Fibroblast of pulmonary artery (primary cell): ENCODE measurements around the gene DNAAF5.

ENCODE experiments used
- DNase-seq: peaks from one replicate; pipeline ENCODE4 v3.0.0-alpha.2; 2010; ENCODE audit warnings: low read depth
- H3K4me3 ChIP-seq: replicated peaks from 2 replicates; pipeline ENCODE4 v1.5.1; 2011; ENCODE audit warnings: low read depth, mild to moderate bottlenecking, control low read depth, low read length, moderate library complexity
- CTCF ChIP-seq: IDR thresholded peaks from 2 replicates; pipeline ENCODE4 v1.5.1; 2011; ENCODE audit warnings: mild to moderate bottlenecking, control low read depth, low read length, inconsistent platforms; ENCODE audit errors: missing control alignments

Gene DNAAF5

GRCh38 chr7:726084-726853, at the start of gene DNAAF5:
TSS of gene DNAAF5 (plus strand) at chr7:726699. CDS start at chr7:726721, 22 bp downstream.
- no peak for TF ChIP-seq CTCF
- H3K4me3 ChIP-seq: peak within 1 kb of the TSS; percentile 59
- DNase-seq: peak; percentile 86

- DNase-seq: no peak
- H3K4me3 ChIP-seq: no peak overlapping the region
- no peak for TF ChIP-seq CTCF
Measured at GRCh38 chr7:676972-677385, 49.5 kb upstream of the DNAAF5 start.

GRCh38 chr7:680411-681127, 45.9 kb upstream of the DNAAF5 start:
- no peak overlapping the region for H3K4me3 ChIP-seq
- no peak for DNase-seq
- no peak for TF ChIP-seq CTCF

GRCh38 chr7:681551-682307, 44.8 kb upstream of the DNAAF5 start:
- no peak for TF ChIP-seq CTCF
- DNase-seq: no peak
- no peak overlapping the region for H3K4me3 ChIP-seq

- no peak for TF ChIP-seq CTCF
- no peak overlapping the region for H3K4me3 ChIP-seq
- no peak for DNase-seq
Measured at GRCh38 chr7:682810-683209, 43.7 kb upstream of the DNAAF5 start.

GRCh38 chr7:683526-684205, 42.8 kb upstream of the DNAAF5 start:
- no peak overlapping the region for H3K4me3 ChIP-seq
- no peak for TF ChIP-seq CTCF
- DNase-seq: no peak
